GM18526 (cell line): ENCODE results near the gene ARGFX.

ENCODE experiments used
- POLR2A ChIP-seq: IDR thresholded peaks from 3 replicates; pipeline ENCODE4 v1.6.1; 2011; ENCODE audit not compliant: insufficient read length; ENCODE audit errors: extremely low read depth

ARGFX gene

GRCh38 chr3:121567649-121568048 lies at the start of gene ARGFX:
TSS of gene ARGFX (plus strand) at chr3:121567949. CDS start at chr3:121570714, 2,765 bp downstream.
- TF ChIP-seq POLR2A, result no peak

DNA sequence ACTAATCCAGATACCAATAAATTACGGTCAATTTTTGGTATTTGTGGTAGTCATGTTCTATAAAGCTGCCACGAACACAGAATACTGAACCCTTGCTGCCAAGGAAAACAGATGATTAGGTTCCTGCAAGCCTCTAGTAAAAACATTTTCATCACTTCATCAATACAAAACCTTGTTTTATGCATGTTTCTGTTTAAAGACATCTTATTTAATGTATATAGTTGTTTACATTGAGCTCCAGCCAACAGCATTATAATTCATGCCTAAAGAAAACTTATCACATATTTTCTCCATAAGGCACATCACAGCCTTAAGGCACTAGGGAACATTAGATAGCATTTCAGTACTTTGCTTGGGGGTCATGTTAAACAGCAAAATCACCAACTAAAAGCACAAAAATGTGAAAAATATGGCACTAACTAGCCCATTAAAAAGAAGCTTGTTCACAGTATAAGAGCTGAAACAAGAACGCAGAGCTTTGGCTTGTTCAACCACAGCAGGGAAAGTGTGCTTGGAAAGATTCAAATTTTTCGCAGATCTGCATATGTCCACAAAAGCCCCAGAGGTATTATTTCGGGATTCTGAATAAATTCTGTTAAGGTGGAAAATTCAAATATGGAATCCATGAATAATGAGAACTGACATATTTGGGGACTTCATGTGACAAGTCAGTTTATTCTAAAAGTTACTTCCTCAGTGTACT lies 49.6 kb upstream of the ARGFX start:
- TF ChIP-seq POLR2A, result no peak

- no peak for TF ChIP-seq POLR2A
These were observed 47.2 kb upstream of the ARGFX start for GRCh38 chr3:121520510-121520909.

DNA sequence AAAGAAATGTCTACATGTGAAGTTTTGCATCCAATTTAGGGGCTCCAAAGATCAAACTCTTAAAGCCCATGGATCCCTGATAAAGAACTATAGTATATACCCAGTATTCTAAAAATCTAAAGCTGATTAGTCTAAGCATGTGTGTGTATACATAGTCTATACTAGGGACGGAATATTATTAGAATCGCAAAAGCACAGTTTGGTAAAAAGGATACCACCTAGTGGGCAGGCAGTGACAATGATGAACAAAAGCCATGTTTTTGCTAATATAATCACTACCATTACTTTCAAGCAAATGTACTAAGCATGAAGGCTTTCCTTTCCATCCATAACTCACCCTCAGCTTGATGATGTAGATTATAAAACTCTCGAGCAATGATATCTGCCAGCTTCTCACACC lies 38.4 kb upstream of the ARGFX start:
- no peak for TF ChIP-seq POLR2A

DNA sequence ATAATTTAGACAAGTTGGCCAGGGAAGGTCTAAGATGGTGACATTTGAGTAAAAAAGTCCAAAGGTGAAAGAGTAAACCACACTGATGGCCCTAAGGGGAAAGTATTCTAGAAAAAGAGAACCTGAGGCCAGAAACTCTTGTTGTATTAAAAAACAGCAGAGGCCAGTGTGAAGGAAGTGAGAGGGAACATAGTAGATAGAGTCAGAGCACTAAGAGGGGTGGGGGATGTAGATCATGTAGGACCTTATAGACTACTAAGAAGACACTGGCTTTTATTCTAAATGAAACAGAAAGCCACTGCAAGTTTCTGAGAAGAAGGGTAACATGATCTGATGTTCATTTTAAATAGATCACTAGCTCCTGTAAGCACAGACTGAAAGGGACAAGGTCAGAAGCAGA lies 36.5 kb upstream of the ARGFX start:
- TF ChIP-seq POLR2A, result no peak

- no peak for TF ChIP-seq POLR2A
These were observed 24.8 kb upstream of the ARGFX start for GRCh38 chr3:121542924-121543323.

DNA sequence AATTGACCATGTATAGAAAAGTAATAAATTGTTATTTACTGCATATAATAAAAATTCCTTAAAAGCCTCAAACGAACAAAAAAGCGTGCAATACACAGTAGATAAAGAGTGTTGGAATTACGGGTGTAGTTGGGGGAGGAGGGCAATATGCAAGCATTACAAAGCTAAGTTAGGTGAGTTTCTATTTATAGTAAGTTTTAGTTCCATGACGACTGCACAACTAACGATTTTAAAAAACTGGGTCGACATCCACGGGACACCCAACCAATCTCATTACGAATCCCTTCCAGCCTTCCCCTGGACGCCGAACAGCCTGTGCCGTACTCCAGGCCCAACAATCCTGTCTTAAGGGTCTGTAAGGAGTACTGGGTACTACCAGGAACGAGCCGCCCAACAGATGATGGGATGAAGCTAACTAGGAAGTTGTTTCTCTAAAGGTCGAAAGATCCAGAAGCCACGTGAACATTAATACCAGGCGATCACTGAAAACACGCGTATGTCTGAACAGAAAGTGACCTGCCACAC lies 22.6 kb upstream of the ARGFX start:
- TF ChIP-seq POLR2A, result no peak

DNA sequence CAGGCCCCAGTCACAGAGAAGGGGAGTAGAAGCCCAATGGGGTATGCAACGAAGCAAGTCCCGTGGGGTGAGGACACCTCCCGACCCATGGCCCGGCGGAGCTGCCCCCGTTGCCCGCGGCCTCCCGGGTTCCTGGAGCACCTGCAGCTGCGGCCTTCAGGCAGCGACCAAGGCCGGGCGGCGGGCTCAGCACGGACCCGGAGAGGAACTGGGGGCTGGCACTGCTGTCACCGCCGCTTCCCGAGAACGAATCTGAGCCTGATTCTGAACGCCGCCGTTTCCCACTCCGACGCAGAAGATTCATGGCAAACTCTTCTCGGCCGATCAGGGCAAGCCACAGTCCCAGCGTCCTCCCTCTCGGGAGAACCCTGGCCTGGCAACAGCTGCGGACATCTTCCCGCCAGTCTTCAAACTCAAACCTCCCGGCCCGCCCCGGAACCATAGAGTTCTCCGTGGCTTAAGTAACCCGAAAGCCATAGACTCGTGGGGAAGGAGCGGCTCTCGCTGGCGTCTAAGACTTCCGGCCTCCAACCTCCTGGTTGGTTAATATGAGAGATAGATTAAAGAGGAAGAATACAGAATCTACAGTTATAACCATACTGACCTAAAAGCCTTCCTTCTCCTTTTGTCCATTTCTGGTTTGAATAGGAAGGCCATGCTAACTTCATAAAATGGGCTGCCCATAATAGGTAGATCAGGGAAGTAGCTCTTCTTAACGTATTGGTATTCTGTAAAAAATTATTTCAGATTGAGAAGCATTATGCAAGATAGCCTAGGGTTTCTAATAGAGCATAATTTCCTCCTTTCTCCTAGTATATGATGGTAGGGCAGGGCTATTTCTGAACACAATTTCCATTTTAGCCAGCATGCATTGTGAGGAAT lies 21.9 kb upstream of the ARGFX start, which contains the start of gene POLQ:
Gene POLQ, minus strand, starts transcription at position 415 of the 882 bp plus-strand sequence. Its CDS starts 111 bp downstream, at position 304.
- TF ChIP-seq POLR2A, result peak; percentile 65

GRCh38 chr3:121552379-121552778 lies 15.4 kb upstream of the ARGFX start:
- TF ChIP-seq POLR2A, result no peak

DNA sequence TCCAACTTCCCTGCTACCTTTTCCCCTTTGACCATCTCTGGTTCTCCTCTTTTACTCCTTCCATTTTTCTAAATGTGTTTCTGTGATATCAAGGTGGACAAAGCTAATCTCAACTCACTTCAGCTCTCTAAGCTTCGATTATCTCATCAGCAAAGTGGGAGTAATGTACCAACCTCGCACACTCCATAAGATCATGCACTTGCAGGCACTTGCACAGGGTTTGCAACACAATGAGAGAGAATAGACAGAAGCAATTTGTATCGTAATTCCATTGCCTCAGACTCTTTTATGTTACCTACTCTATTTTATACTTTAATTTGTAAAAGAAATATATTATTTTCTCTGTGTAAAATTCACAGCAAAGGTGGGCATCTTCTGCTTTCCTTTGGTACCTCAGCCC lies 15.0 kb upstream of the ARGFX start:
- no peak for TF ChIP-seq POLR2A

DNA sequence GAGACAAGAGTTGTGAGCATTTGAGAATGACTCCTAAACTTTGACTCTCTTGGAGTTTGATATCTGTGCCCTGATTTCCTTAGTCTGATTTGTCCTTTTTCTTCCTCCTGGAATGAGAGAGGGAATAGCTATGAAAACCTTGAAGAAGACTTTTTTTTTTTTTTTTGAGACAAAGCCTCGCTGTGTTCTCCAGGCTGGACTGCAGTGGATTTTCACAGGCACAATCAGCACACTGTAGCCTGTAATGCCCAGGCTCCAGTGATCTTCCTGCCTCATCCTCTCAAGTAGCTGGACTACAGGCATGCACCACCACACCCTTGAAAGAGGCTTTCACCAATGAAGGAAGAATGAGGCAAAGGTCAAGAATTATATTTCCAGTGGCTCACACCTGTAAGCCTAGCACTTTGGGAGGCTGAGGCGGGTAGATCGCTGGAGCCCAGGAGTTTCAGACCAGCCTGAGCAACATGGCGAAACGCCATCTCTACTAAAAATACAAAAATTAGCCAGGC lies 10.3 kb upstream of the ARGFX start:
- TF ChIP-seq POLR2A, result no peak

DNA sequence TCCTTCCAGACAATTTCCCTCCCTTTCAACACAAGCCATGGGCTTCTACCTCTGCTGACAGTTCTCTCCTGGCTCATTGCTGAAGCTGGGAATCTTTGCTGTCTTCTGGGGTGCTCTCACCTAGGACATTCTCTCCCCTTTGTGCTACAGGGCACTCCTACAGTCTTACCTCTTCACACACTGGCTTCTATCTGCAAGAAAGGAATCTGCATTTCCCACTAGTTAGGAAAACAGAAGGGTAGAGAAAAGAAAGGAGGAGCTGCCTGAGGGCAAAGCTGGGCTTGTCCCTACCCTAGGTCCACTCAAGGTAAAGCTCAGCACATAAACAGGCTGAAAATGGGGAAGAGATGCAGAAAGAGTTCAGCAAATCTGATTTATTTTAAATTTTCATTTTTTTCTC lies 5.6 kb upstream of the ARGFX start:
- no peak for TF ChIP-seq POLR2A

DNA sequence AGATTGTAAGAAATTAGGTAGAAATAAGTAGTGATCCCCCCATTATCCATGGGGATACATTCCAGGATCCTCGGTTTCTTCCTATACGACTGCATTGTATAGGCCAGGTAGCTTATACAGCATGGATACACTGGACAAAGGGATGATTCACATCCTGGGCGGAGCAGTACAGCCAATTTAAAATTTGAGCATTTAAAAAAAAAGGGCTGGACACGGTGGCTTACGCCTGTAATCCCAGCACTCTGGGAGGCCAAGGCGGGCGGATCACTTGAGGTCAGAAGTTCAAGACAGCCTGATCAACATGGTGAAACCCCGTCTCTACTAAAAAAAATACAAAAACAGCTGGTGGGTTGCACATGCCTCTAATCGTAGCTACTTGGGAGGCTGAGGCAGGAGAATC lies 976 bp upstream of the ARGFX start:
- TF ChIP-seq POLR2A, result no peak

DNA sequence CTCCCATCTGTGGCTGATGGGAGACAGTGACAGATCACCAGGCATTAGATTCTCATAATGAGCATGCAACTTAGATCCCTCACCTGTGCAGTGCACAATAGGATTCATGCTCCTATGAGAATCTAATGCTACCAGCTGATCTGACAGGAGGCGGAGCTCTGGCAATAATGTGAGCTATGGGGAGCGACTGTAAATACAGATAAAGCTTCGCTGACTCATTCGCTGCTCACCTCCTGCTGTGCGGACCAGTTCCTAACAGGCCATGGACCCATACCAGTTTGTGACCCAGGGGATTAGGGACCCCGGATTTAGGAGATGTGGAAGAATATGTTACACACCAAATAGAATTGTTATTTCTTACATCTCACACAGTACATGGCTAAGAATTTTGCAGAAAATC lies 6.7 kb downstream of the ARGFX start:
- no peak for TF ChIP-seq POLR2A

- no peak for TF ChIP-seq POLR2A
These were observed 13.9 kb downstream of the ARGFX start for GRCh38 chr3:121581691-121582090.

DNA sequence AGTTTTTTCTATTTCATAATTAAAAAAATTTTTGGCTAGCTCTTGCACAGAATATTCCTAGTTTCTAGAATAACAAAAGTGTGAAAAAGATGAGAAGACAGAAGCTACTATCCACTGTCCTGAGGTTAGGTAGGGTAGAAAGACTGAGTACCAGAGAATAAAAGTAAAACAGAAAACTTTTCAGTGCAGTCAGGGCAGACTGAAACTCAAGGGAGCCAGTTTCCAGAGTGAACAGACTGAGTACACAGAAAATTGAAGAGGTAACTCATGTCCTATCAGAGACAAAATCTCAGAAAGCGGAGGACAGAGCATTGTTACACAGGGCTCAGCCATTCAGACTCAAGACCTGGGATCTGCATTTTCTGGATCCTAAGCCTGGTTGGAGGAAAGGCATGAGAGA lies 16.7 kb downstream of the ARGFX start:
- TF ChIP-seq POLR2A, result no peak
